ENCODE data around the gene GPHB5.
"Not testable (repeated sequence)": the region's sequence is repeated elsewhere in the genome, so short reads cannot be mapped to it uniquely, and the experiment has no call there.

GPHB5 gene

GRCh38 chr14:63318835-63319234 lies at the start of gene GPHB5:
Gene GPHB5, minus strand, starts transcription at chr14:63318935. Its CDS starts 1,086 bp downstream, at chr14:63317849.
- no peak for DNase-seq

GRCh38 chr14:63367742-63368364 lies 49.1 kb upstream of the GPHB5 start:
- DNase-seq = no peak

- DNase-seq = no peak
Measured at GRCh38 chr14:63362389-63362819, 43.7 kb upstream of the GPHB5 start.

GRCh38 chr14:63361790-63362189 lies 43.1 kb upstream of the GPHB5 start:
- DNase-seq = no peak

GRCh38 chr14:63357841-63358240 lies 39.1 kb upstream of the GPHB5 start:
- no peak for DNase-seq

- no peak for DNase-seq
Measured at GRCh38 chr14:63345826-63346225, 27.1 kb upstream of the GPHB5 start.

GRCh38 chr14:63344336-63344735 lies 25.6 kb upstream of the GPHB5 start:
- no peak for DNase-seq

- DNase-seq = no peak
Measured at GRCh38 chr14:63343878-63344277, 25.1 kb upstream of the GPHB5 start.

- no peak for DNase-seq
Measured at GRCh38 chr14:63342371-63342770, 23.6 kb upstream of the GPHB5 start.

GRCh38 chr14:63328787-63329737 lies 10.3 kb upstream of the GPHB5 start:
- DNase-seq = no peak

GRCh38 chr14:63326840-63327239 lies 8.1 kb upstream of the GPHB5 start:
- no peak for DNase-seq

GRCh38 chr14:63322897-63323573 lies 4.3 kb upstream of the GPHB5 start:
- DNase-seq = no peak

- no peak for DNase-seq
Measured at GRCh38 chr14:63322472-63322871, 3.7 kb upstream of the GPHB5 start.

- no peak for DNase-seq
Measured at GRCh38 chr14:63308723-63309317, 9.9 kb downstream of the GPHB5 start.

GRCh38 chr14:63304429-63304828 lies 14.3 kb downstream of the GPHB5 start:
- DNase-seq = not testable (repeated sequence)

GRCh38 chr14:63301891-63302534 lies 16.7 kb downstream of the GPHB5 start:
- DNase-seq = no peak

GRCh38 chr14:63300854-63301253 lies 17.9 kb downstream of the GPHB5 start:
- DNase-seq = no peak

GRCh38 chr14:63299351-63300110 lies 19.2 kb downstream of the GPHB5 start:
- no peak for DNase-seq

- no peak for DNase-seq
Measured at GRCh38 chr14:63297372-63298063, 21.2 kb downstream of the GPHB5 start.
